ENCODE data around the gene FYB1. TPM values are rescaled to one million over a fixed set of nuclear protein-coding genes. Genes with fewer than 3 reads are reported as not detected.

FYB1 gene
- total RNA-seq, 2 donors from 2014 or later: not detected

DNA sequence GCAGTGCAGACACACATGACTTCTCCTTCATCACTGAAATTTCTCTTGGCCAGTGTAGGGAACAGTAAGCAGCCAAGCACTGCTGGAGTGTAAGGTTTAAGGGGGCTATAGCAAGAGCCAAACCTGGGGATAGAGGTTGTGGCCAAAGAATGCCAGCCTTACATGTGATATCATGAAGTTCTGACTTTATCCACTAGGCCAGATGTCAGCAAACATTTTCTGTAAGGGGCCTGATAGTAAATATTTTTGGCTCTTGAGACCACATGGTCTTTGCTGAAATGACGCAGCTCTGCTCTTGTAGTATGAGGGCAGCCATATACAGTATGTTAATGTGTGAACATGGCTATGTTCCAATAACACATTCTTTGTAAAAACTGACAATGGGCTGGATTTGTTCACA, 29.7 kb upstream of the FYB1 start:
- Histone ChIP-seq H3K27ac (ENCODE audit: low read depth, low read length) (no peak overlapping the region), H3K36me3 (ENCODE audit: control insufficient read depth, insufficient read depth, low read length) (no peaks in the 10 kb centered on the region), H3K4me3 (ENCODE audit: low read length) (no peak overlapping the region), H3K9me3 (ENCODE audit: control insufficient read depth, low read length) (no peaks in the 10 kb centered on the region), H3K27me3 (ENCODE audit: control insufficient read depth, insufficient read depth, low read length, poor library complexity, severe bottlenecking) (no peaks in the 10 kb centered on the region), H3K4me1 (ENCODE audit: control insufficient read depth, insufficient read depth, low read length) (no peaks in the 10 kb centered on the region), H3K9ac (ENCODE audit: extremely low read depth, low read length, poor library complexity, severe bottlenecking) (no peak overlapping the region)
- Mint-ChIP-seq H3K27me3 (ENCODE audit: insufficient read depth) (no peaks in the 10 kb centered on the region), H3K36me3 (ENCODE audit: low read depth) (no peaks in the 10 kb centered on the region), H3K4me3 (no peak overlapping the region), H3K9me3 (no peaks in the 10 kb centered on the region), H3K27ac (no peak overlapping the region), H3K4me1 (no peaks in the 10 kb centered on the region)
- TF ChIP-seq, protein P1, sequence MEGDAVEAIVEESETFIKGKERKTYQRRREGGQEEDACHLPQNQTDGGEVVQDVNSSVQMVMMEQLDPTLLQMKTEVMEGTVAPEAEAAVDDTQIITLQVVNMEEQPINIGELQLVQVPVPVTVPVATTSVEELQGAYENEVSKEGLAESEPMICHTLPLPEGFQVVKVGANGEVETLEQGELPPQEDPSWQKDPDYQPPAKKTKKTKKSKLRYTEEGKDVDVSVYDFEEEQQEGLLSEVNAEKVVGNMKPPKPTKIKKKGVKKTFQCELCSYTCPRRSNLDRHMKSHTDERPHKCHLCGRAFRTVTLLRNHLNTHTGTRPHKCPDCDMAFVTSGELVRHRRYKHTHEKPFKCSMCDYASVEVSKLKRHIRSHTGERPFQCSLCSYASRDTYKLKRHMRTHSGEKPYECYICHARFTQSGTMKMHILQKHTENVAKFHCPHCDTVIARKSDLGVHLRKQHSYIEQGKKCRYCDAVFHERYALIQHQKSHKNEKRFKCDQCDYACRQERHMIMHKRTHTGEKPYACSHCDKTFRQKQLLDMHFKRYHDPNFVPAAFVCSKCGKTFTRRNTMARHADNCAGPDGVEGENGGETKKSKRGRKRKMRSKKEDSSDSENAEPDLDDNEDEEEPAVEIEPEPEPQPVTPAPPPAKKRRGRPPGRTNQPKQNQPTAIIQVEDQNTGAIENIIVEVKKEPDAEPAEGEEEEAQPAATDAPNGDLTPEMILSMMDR (conservative IDR thresholded peaks at IDR 0.05): peak; percentile 18
- no peak for DNase-seq
- WGBS, 2 experiments (ENCODE audit: insufficient coverage in 1 of 2, insufficient read length in 1 of 2): 96 to 100% methylated on average over 1 of the region's 1 CpG

- H3K4me3 ChIP-seq (ENCODE audit: low read length): no peak overlapping the region
- H3K27ac ChIP-seq (ENCODE audit: low read depth, low read length): no peak overlapping the region
- no peak overlapping the region for H3K9ac ChIP-seq (ENCODE audit: extremely low read depth, low read length, poor library complexity, severe bottlenecking)
- DNase-seq: no peak
- Mint-ChIP-seq H3K27me3 (ENCODE audit: insufficient read depth) (no peaks in the 10 kb centered on the region), H3K36me3 (ENCODE audit: low read depth) (no peaks in the 10 kb centered on the region), H3K4me1 (peaks cover 2% of the 10 kb centered on the region), H3K27ac (no peak overlapping the region), H3K4me3 (no peak overlapping the region), H3K9me3 (peaks cover 13% of the 10 kb centered on the region)
- no peaks in the 10 kb centered on the region for H3K27me3 ChIP-seq (ENCODE audit: control insufficient read depth, insufficient read depth, low read length, poor library complexity, severe bottlenecking)
- H3K9me3 ChIP-seq (ENCODE audit: control insufficient read depth, low read length): peaks cover 13% of the 10 kb centered on the region
- no peaks in the 10 kb centered on the region for H3K4me1 ChIP-seq (ENCODE audit: control insufficient read depth, insufficient read depth, low read length)
- 90% methylated on average over 1 of the region's 1 CpG; no CpG with 5 or more reads in 1 of the 2 experiments for WGBS, 2 experiments (ENCODE audit: insufficient coverage in 1 of 2, insufficient read length in 1 of 2)
- TF ChIP-seq, protein P1 (conservative IDR thresholded peaks at IDR 0.05): no peak
- H3K36me3 ChIP-seq (ENCODE audit: control insufficient read depth, insufficient read depth, low read length): no peaks in the 10 kb centered on the region
Observed at GRCh38 chr5:39240750-39241149, 21.4 kb upstream of the FYB1 start.

GRCh38 chr5:39238366-39239105, 19.2 kb upstream of the FYB1 start:
- H3K9me3 ChIP-seq (ENCODE audit: control insufficient read depth, low read length): peaks cover 13% of the 10 kb centered on the region
- H3K27ac ChIP-seq (ENCODE audit: low read depth, low read length): no peak overlapping the region
- 83 to 91% methylated on average over 3 of the region's 3 CpGs for WGBS, 2 experiments (ENCODE audit: insufficient coverage in 1 of 2, insufficient read length in 1 of 2)
- no peak overlapping the region for H3K4me3 ChIP-seq (ENCODE audit: low read length)
- Mint-ChIP-seq H3K27me3 (ENCODE audit: insufficient read depth) (no peaks in the 10 kb centered on the region), H3K36me3 (ENCODE audit: low read depth) (no peaks in the 10 kb centered on the region), H3K9me3 (peaks cover 12% of the 10 kb centered on the region), H3K4me3 (no peak overlapping the region), H3K27ac (no peak overlapping the region), H3K4me1 (peaks cover 2% of the 10 kb centered on the region)
- no peaks in the 10 kb centered on the region for H3K36me3 ChIP-seq (ENCODE audit: control insufficient read depth, insufficient read depth, low read length)
- H3K27me3 ChIP-seq (ENCODE audit: control insufficient read depth, insufficient read depth, low read length, poor library complexity, severe bottlenecking): no peaks in the 10 kb centered on the region
- TF ChIP-seq, protein P1 (conservative IDR thresholded peaks at IDR 0.05): no peak
- DNase-seq: no peak
- H3K9ac ChIP-seq (ENCODE audit: extremely low read depth, low read length, poor library complexity, severe bottlenecking): no peak overlapping the region
- H3K4me1 ChIP-seq (ENCODE audit: control insufficient read depth, insufficient read depth, low read length): no peaks in the 10 kb centered on the region
